ENCODE results near the gene WDR5.

GRCh38 chr9:134178394-134178767 lies 42.5 kb downstream of the WDR5 start:
- TF ChIP-seq SIN3A (IDR thresholded peaks at IDR 0.05; ENCODE audit: borderline replicate concordance, low read depth, low read length) (no peak), CTCF (IDR thresholded peaks at IDR 0.05) (no peak), PBX3 (IDR thresholded peaks at IDR 0.05) (no peak), EZH2phosphoT487 (IDR thresholded peaks at IDR 0.05; ENCODE audit: borderline replicate concordance, low read depth) (no peak)
